NCI-H2171 (cell line): ENCODE data around the gene STEAP1.
A peak's percentile ranks its signal among the peaks of the same experiment; 100 is the strongest.

ENCODE experiments used
- DNase-seq: peaks from one replicate; lab custom pipeline; 2025; lab: John Stamatoyannopoulos, UW

Gene STEAP1

DNA sequence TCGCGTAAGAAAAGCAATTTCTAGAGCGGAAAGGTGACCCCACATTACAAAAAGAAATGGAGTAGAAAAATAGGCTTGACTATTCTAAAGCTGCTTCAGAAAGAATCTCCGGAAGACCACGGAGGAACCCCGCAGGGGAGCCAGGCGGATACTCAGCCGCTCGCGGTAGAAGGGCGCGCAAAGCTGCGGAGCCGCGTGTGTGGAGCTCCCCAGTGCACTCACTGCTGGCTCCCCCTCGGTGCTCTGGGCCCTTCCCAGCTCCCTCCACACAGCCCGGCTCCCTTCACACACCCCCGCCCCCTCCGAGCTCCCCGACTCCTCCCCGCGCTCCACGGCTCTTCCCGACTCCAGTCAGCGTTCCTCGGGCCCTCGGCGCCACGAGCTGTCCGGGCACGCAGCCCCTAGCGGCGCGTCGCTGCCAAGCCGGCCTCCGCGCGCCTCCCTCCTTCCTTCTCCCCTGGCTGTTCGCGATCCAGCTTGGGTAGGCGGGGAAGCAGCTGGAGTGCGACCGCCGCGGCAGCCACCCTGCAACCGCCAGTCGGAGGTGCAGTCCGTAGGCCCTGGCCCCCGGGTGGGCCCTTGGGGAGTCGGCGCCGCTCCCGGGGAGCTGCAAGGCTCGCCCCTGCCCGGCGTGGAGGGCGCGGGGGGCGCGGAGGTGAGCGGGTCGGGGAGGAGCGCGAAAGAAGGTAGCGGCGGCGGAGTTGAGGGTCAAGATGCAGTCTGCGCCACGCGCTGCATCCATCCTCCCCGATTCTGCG is 57.3 kb downstream of the STEAP1 start, which contains the start of gene STEAP2:
Gene STEAP2, plus strand, starts transcription at position 350 of the 758 bp plus-strand sequence. CDS start 13,343 bp downstream, outside the sequence.
- DNase-seq: peak; percentile 79

GRCh38 chr7:90212149-90212495 is 57.9 kb downstream of the STEAP1 start:
- no peak for DNase-seq

DNA sequence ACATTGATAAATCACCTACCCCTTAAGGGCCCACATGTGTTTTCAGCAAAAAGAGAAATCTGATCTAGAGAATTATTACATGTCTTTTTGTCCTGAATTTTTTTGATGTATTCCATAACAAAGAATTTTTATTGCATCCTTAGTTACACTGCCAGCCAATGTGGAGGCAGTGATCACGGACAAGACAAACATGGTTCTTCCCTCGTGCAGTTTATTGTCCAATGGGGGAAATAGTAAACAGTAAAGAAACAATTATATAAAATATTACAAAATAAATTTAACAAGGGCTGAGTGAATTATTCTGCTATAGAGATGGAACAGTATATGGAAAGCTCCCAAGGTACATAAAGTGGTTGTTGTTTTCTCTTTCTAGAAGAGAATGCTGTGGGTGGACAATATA is 59.3 kb downstream of the STEAP1 start:
- no peak for DNase-seq
